ENCODE measurements around the gene PTGFRN.
A peak's percentile ranks its signal among the peaks of the same experiment; 100 is the strongest.
"Not testable (repeated sequence)": the region's sequence is repeated elsewhere in the genome, so short reads cannot be mapped to it uniquely, and the experiment has no call there.

PTGFRN gene

GRCh38 chr1:116909512-116910378 is at the start of gene PTGFRN:
TSS of gene PTGFRN (plus strand) at chr1:116909916. CDS start at chr1:116910204, 288 bp downstream.
- DNase-seq (ENCODE audit: low read depth), result peak; percentile 37

GRCh38 chr1:116860167-116860566 is 49.5 kb upstream of the PTGFRN start:
- DNase-seq (ENCODE audit: low read depth), result not testable (repeated sequence)

GRCh38 chr1:116861137-116861536 is 48.6 kb upstream of the PTGFRN start:
- DNase-seq (ENCODE audit: low read depth), result no peak

GRCh38 chr1:116863031-116863430 is 46.7 kb upstream of the PTGFRN start:
- not testable (repeated sequence) for DNase-seq (ENCODE audit: low read depth)

GRCh38 chr1:116866478-116866877 is 43.2 kb upstream of the PTGFRN start:
- not testable (repeated sequence) for DNase-seq (ENCODE audit: low read depth)

- DNase-seq (ENCODE audit: low read depth), result no peak
These were observed 41.3 kb upstream of the PTGFRN start for GRCh38 chr1:116868385-116868784.

GRCh38 chr1:116869611-116870010 is 40.1 kb upstream of the PTGFRN start:
- no peak for DNase-seq (ENCODE audit: low read depth)

- no peak for DNase-seq (ENCODE audit: low read depth)
These were observed 39.4 kb upstream of the PTGFRN start for GRCh38 chr1:116870300-116870699.

GRCh38 chr1:116871779-116872146 is 38.0 kb upstream of the PTGFRN start:
- DNase-seq (ENCODE audit: low read depth), result no peak

- DNase-seq (ENCODE audit: low read depth), result no peak
These were observed 35.9 kb upstream of the PTGFRN start for GRCh38 chr1:116873680-116874271.

- DNase-seq (ENCODE audit: low read depth), result no peak
These were observed 34.9 kb upstream of the PTGFRN start for GRCh38 chr1:116874733-116875249.

GRCh38 chr1:116875391-116875790 is 34.3 kb upstream of the PTGFRN start:
- no peak for DNase-seq (ENCODE audit: low read depth)

- not testable (repeated sequence) for DNase-seq (ENCODE audit: low read depth)
These were observed 33.8 kb upstream of the PTGFRN start for GRCh38 chr1:116875946-116876345.

- DNase-seq (ENCODE audit: low read depth), result no peak
These were observed 32.4 kb upstream of the PTGFRN start for GRCh38 chr1:116877141-116877818.

GRCh38 chr1:116878804-116879477 is 30.8 kb upstream of the PTGFRN start:
- DNase-seq (ENCODE audit: low read depth), result no peak

GRCh38 chr1:116879478-116880133 is 30.1 kb upstream of the PTGFRN start:
- DNase-seq (ENCODE audit: low read depth), result no peak

GRCh38 chr1:116880917-116881316 is 28.8 kb upstream of the PTGFRN start:
- no peak for DNase-seq (ENCODE audit: low read depth)

GRCh38 chr1:116881879-116882520 is 27.7 kb upstream of the PTGFRN start:
- DNase-seq (ENCODE audit: low read depth), result peak; percentile 45

GRCh38 chr1:116882866-116883265 is 26.9 kb upstream of the PTGFRN start:
- DNase-seq (ENCODE audit: low read depth), result no peak

GRCh38 chr1:116886291-116886878 is 23.3 kb upstream of the PTGFRN start:
- no peak for DNase-seq (ENCODE audit: low read depth)

GRCh38 chr1:116887212-116887611 is 22.5 kb upstream of the PTGFRN start:
- DNase-seq (ENCODE audit: low read depth), result no peak

Measured in stromal cell of bone marrow (primary cell).